Natural killer cell treated with Interleukin-12 subunit alpha and Interleukin-12 subunit beta and Interleukin-15 and Interleukin-18, amount 100 ng/mL, for 72 hours (primary cell): ENCODE measurements around the gene FBLN1. TPM values are rescaled to one million over a fixed set of nuclear protein-coding genes. Genes with fewer than 3 reads are reported as not detected.

Experiments used
- ATAC-seq, 2 donors: fragments of 150-1000 bp; cut with Tn5 transposase in 1 of 2; sonication (Bioruptor Pico), chemical (Tn5 transposase) in 1 of 2; 2 replicates each; pipeline ENCODE4 v1.10.0; 2021
- DNase-seq: peaks from one replicate; pipeline ENCODE4 v3.0.0; 2022; ENCODE audit warnings: low spot score
- H3K27ac Mint-ChIP-seq, 2 donors: 1 replicate in 1 of 2; 2 replicates in 1 of 2; pipeline ENCODE4 v1.8.0; 2022; ENCODE audit warnings: mixed read lengths in 2 of 2, mild to moderate bottlenecking in 1 of 2, moderate library complexity in 1 of 2
- H3K27me3 Mint-ChIP-seq, 2 donors: 1 replicate in 1 of 2; 2 replicates in 1 of 2; pipeline ENCODE4 v1.8.0; 2022; ENCODE audit warnings: mixed read lengths in 2 of 2
- H3K36me3 Mint-ChIP-seq: one replicate; pipeline ENCODE4 v1.8.0; 2022; ENCODE audit warnings: mixed read lengths
- H3K4me1 Mint-ChIP-seq, 2 donors: 1 replicate in 1 of 2; 2 replicates in 1 of 2; pipeline ENCODE4 v1.8.0; 2022; ENCODE audit warnings: low read depth in 2 of 2, mixed read lengths in 2 of 2, mild to moderate bottlenecking in 1 of 2
- H3K4me3 Mint-ChIP-seq: one replicate; pipeline ENCODE4 v1.8.0; 2022; ENCODE audit warnings: mixed read lengths
- H3K9me3 Mint-ChIP-seq: 2 replicates; pipeline ENCODE4 v1.8.0; 2022; ENCODE audit warnings: mixed read lengths
- total RNA-seq, 2 donors: library from RNA; stranded (reverse); gene quantifications; one replicate each; pipeline ENCODE4 v1.2.3, GENCODE V29; 2022

Gene FBLN1
- total RNA-seq, 2 donors from 2014 or later = not detected

- H3K27ac Mint-ChIP-seq = no peak overlapping the region
- no peaks in the 10 kb centered on the region for H3K36me3 Mint-ChIP-seq
- H3K4me3 Mint-ChIP-seq = no peak overlapping the region
- peaks cover 0 to 3% of the 10 kb centered on the region in 2 donors for H3K27me3 Mint-ChIP-seq
- ATAC-seq = no peak
- no peaks in the 10 kb centered on the region for H3K4me1 Mint-ChIP-seq
- H3K9me3 Mint-ChIP-seq = no peaks in the 10 kb centered on the region
- no peak for DNase-seq
Measured at GRCh38 chr22:45518136-45518535, 15.5 kb downstream of the FBLN1 start.

- no peaks in the 10 kb centered on the region for H3K36me3 Mint-ChIP-seq
- H3K27ac Mint-ChIP-seq = no peak overlapping the region
- DNase-seq (no peak), ATAC-seq (no peak)
- H3K4me3 Mint-ChIP-seq = no peak overlapping the region
- H3K27me3 Mint-ChIP-seq = peaks cover 0 to 3% of the 10 kb centered on the region in 2 donors
- H3K9me3 Mint-ChIP-seq = no peaks in the 10 kb centered on the region
- no peaks in the 10 kb centered on the region for H3K4me1 Mint-ChIP-seq
Measured at GRCh38 chr22:45518580-45518991, 15.9 kb downstream of the FBLN1 start.

- no peaks in the 10 kb centered on the region for H3K36me3 Mint-ChIP-seq
- no peak overlapping the region for H3K4me3 Mint-ChIP-seq
- no peak for ATAC-seq
- no peaks in the 10 kb centered on the region for H3K4me1 Mint-ChIP-seq
- H3K27me3 Mint-ChIP-seq = peaks cover 0 to 3% of the 10 kb centered on the region in 2 donors
- no peak overlapping the region for H3K27ac Mint-ChIP-seq
- H3K9me3 Mint-ChIP-seq = no peaks in the 10 kb centered on the region
- no peak for DNase-seq
Measured at GRCh38 chr22:45521178-45521577, 18.5 kb downstream of the FBLN1 start.

- H3K27me3 Mint-ChIP-seq = peaks cover 0 to 3% of the 10 kb centered on the region in 2 donors
Measured at GRCh38 chr22:45522462-45522861, 19.8 kb downstream of the FBLN1 start.

GRCh38 chr22:45524157-45524556 is 21.5 kb downstream of the FBLN1 start:
- ATAC-seq (no peak), DNase-seq (no peak)
- H3K4me1 Mint-ChIP-seq = no peaks in the 10 kb centered on the region
- no peak overlapping the region for H3K4me3 Mint-ChIP-seq
- no peaks in the 10 kb centered on the region for H3K27me3 Mint-ChIP-seq
- H3K27ac Mint-ChIP-seq = no peak overlapping the region
- H3K9me3 Mint-ChIP-seq = no peaks in the 10 kb centered on the region
- no peaks in the 10 kb centered on the region for H3K36me3 Mint-ChIP-seq

More at GRCh38 chr22:45522462-45522861, 19.8 kb downstream of the FBLN1 start:
- Mint-ChIP-seq H3K27ac (no peak overlapping the region), H3K9me3 (no peaks in the 10 kb centered on the region), H3K4me1 (no peaks in the 10 kb centered on the region), H3K4me3 (no peak overlapping the region), H3K36me3 (no peaks in the 10 kb centered on the region)
- ATAC-seq (no peak), DNase-seq (no peak)

GRCh38 chr22:45524966-45525365 is 22.3 kb downstream of the FBLN1 start:
- DNase-seq (no peak), ATAC-seq (no peak)
- H3K4me1 Mint-ChIP-seq = no peaks in the 10 kb centered on the region
- H3K27ac Mint-ChIP-seq = no peak overlapping the region
- H3K27me3 Mint-ChIP-seq = no peaks in the 10 kb centered on the region
- H3K36me3 Mint-ChIP-seq = no peaks in the 10 kb centered on the region
- H3K9me3 Mint-ChIP-seq = no peaks in the 10 kb centered on the region
- H3K4me3 Mint-ChIP-seq = no peak overlapping the region

GRCh38 chr22:45525480-45525879 is 22.8 kb downstream of the FBLN1 start:
- Mint-ChIP-seq H3K4me1 (no peaks in the 10 kb centered on the region), H3K27me3 (no peaks in the 10 kb centered on the region), H3K9me3 (no peaks in the 10 kb centered on the region), H3K36me3 (no peaks in the 10 kb centered on the region), H3K4me3 (no peak overlapping the region), H3K27ac (no peak overlapping the region)
- DNase-seq (no peak), ATAC-seq (peak in 1 of 2 donors; percentile 3)

GRCh38 chr22:45526281-45526680 is 23.6 kb downstream of the FBLN1 start:
- Mint-ChIP-seq H3K9me3 (no peaks in the 10 kb centered on the region), H3K4me3 (no peak overlapping the region), H3K36me3 (no peaks in the 10 kb centered on the region), H3K27me3 (no peaks in the 10 kb centered on the region), H3K4me1 (no peaks in the 10 kb centered on the region), H3K27ac (no peak overlapping the region)
- no peak for DNase-seq
- ATAC-seq = no peak

GRCh38 chr22:45526768-45527360 is 24.2 kb downstream of the FBLN1 start:
- no peaks in the 10 kb centered on the region for H3K36me3 Mint-ChIP-seq
- no peak for DNase-seq
- H3K27ac Mint-ChIP-seq = no peak overlapping the region
- no peaks in the 10 kb centered on the region for H3K4me1 Mint-ChIP-seq
- no peaks in the 10 kb centered on the region for H3K9me3 Mint-ChIP-seq
- H3K4me3 Mint-ChIP-seq = no peak overlapping the region
- H3K27me3 Mint-ChIP-seq = peaks cover 0 to under 1% of the 10 kb centered on the region in 2 donors
- no peak for ATAC-seq

GRCh38 chr22:45527456-45527855 is 24.8 kb downstream of the FBLN1 start:
- no peak for ATAC-seq
- Mint-ChIP-seq H3K27me3 (peaks cover 0 to 2% of the 10 kb centered on the region in 2 donors), H3K4me1 (no peaks in the 10 kb centered on the region), H3K36me3 (no peaks in the 10 kb centered on the region), H3K9me3 (no peaks in the 10 kb centered on the region), H3K4me3 (no peak overlapping the region), H3K27ac (no peak overlapping the region)
- no peak for DNase-seq

GRCh38 chr22:45528046-45528445 is 25.4 kb downstream of the FBLN1 start:
- no peak overlapping the region for H3K27ac Mint-ChIP-seq
- H3K27me3 Mint-ChIP-seq = peaks cover 0 to 2% of the 10 kb centered on the region in 2 donors
- H3K4me1 Mint-ChIP-seq = no peaks in the 10 kb centered on the region
- no peaks in the 10 kb centered on the region for H3K9me3 Mint-ChIP-seq
- H3K4me3 Mint-ChIP-seq = no peak overlapping the region
- no peak for DNase-seq
- ATAC-seq = no peak
- no peaks in the 10 kb centered on the region for H3K36me3 Mint-ChIP-seq

- no peak for ATAC-seq
- no peak overlapping the region for H3K27ac Mint-ChIP-seq
- no peaks in the 10 kb centered on the region for H3K36me3 Mint-ChIP-seq
- peaks cover 0 to 2% of the 10 kb centered on the region in 2 donors for H3K27me3 Mint-ChIP-seq
- H3K4me3 Mint-ChIP-seq = no peak overlapping the region
- no peak for DNase-seq
- H3K4me1 Mint-ChIP-seq = no peaks in the 10 kb centered on the region
- H3K9me3 Mint-ChIP-seq = no peaks in the 10 kb centered on the region
Measured at GRCh38 chr22:45529105-45529504, 26.4 kb downstream of the FBLN1 start.

- DNase-seq (no peak), ATAC-seq (no peak)
- H3K27ac Mint-ChIP-seq = no peak overlapping the region
- no peaks in the 10 kb centered on the region for H3K9me3 Mint-ChIP-seq
- no peaks in the 10 kb centered on the region for H3K36me3 Mint-ChIP-seq
- H3K4me3 Mint-ChIP-seq = no peak overlapping the region
- peaks cover 0 to 2% of the 10 kb centered on the region in 2 donors for H3K27me3 Mint-ChIP-seq
- no peaks in the 10 kb centered on the region for H3K4me1 Mint-ChIP-seq
Measured at GRCh38 chr22:45529971-45530575, 27.4 kb downstream of the FBLN1 start.

- no peaks in the 10 kb centered on the region for H3K9me3 Mint-ChIP-seq
Measured at GRCh38 chr22:45531441-45532234, 29.0 kb downstream of the FBLN1 start.

More at GRCh38 chr22:45531441-45532234, 29.0 kb downstream of the FBLN1 start:
- DNase-seq (no peak), ATAC-seq (no peak)
- Mint-ChIP-seq H3K27me3 (peaks cover 0 to 2% of the 10 kb centered on the region in 2 donors), H3K4me1 (no peaks in the 10 kb centered on the region), H3K4me3 (no peak overlapping the region), H3K27ac (no peak overlapping the region), H3K36me3 (no peaks in the 10 kb centered on the region)
